CD4-positive, alpha-beta T cell treated with Interleukin-4 for 1 hour (primary cell): Measurements from ENCODE around the gene FTO.

Experiments
- DNase-seq, 2 donors: peaks; one replicate each; pipeline ENCODE4 v3.0.0-alpha.2; 2020 to 2022

Gene FTO

GRCh38 chr16:53785916-53786315, 82.0 kb downstream of the FTO start:
- no peak for DNase-seq

GRCh38 chr16:53787423-53787822, 83.5 kb downstream of the FTO start:
- DNase-seq, result no peak

- no peak for DNase-seq
Measured at GRCh38 chr16:53789137-53789536, 85.2 kb downstream of the FTO start.

- DNase-seq, result no peak
Measured at GRCh38 chr16:53792161-53792951, 88.4 kb downstream of the FTO start.

- no peak for DNase-seq
Measured at GRCh38 chr16:53803451-53803850, 99.5 kb downstream of the FTO start.

- DNase-seq, result no peak
Measured at GRCh38 chr16:53803998-53804397, 100.0 kb downstream of the FTO start.

- no peak for DNase-seq
Measured at GRCh38 chr16:53804467-53804866, 100.5 kb downstream of the FTO start.

- DNase-seq, result no peak
Measured at GRCh38 chr16:53805113-53805512, 101.2 kb downstream of the FTO start.

- DNase-seq, result no peak
Measured at GRCh38 chr16:53805752-53806151, 101.8 kb downstream of the FTO start.

- no peak for DNase-seq
Measured at GRCh38 chr16:53809088-53809932, 105.4 kb downstream of the FTO start.

- no peak for DNase-seq
Measured at GRCh38 chr16:53812914-53813313, 109.0 kb downstream of the FTO start.

GRCh38 chr16:53814801-53815200, 110.8 kb downstream of the FTO start:
- DNase-seq, result no peak

GRCh38 chr16:53816211-53816836, 112.4 kb downstream of the FTO start:
- DNase-seq, result no peak

- no peak for DNase-seq
Measured at GRCh38 chr16:53817117-53817755, 113.3 kb downstream of the FTO start.

GRCh38 chr16:53817812-53818550, 114.0 kb downstream of the FTO start:
- DNase-seq, result no peak

GRCh38 chr16:53821487-53821886, 117.5 kb downstream of the FTO start:
- DNase-seq, result no peak

- no peak for DNase-seq
Measured at GRCh38 chr16:53821957-53822625, 118.1 kb downstream of the FTO start.

GRCh38 chr16:53822936-53823529, 119.1 kb downstream of the FTO start:
- peak; percentile 13 to 27 for DNase-seq

- no peak for DNase-seq
Measured at GRCh38 chr16:53826658-53827057, 122.7 kb downstream of the FTO start.

GRCh38 chr16:53827741-53828140, 123.8 kb downstream of the FTO start:
- no peak for DNase-seq

GRCh38 chr16:53829186-53829747, 125.3 kb downstream of the FTO start:
- no peak for DNase-seq
